Subcutaneous abdominal adipose tissue (tissue), 5 donors: ENCODE results near the gene SYDE1.

Experiments used
- H3K27ac ChIP-seq: one replicate; pipeline ENCODE4 v1.7.0; 2013; ENCODE audit warnings: low read depth, mild to moderate bottlenecking, inconsistent platforms, low read length, moderate library complexity
- H3K27me3 ChIP-seq, 5 donors: one replicate each; pipeline ENCODE4 v1.7.0; 2013; ENCODE audit warnings: low read length in 5 of 5, inconsistent platforms in 1 of 5; ENCODE audit not compliant: control insufficient read depth in 5 of 5, insufficient read depth in 4 of 5
- H3K36me3 ChIP-seq, 5 donors: one replicate each; pipeline ENCODE4 v1.7.0; 2013; ENCODE audit warnings: low read length in 5 of 5; ENCODE audit not compliant: control insufficient read depth in 5 of 5, insufficient read depth in 5 of 5
- H3K4me1 ChIP-seq, 5 donors: one replicate each; pipeline ENCODE4 v1.7.0; 2013; ENCODE audit warnings: low read length in 5 of 5, mild to moderate bottlenecking in 3 of 5, moderate library complexity in 1 of 5; ENCODE audit not compliant: control insufficient read depth in 5 of 5, insufficient read depth in 5 of 5
- H3K4me3 ChIP-seq, 5 donors: one replicate each; pipeline ENCODE4 v1.7.0; 2013; ENCODE audit warnings: low read length in 5 of 5, low read depth in 1 of 5
- H3K9ac ChIP-seq, 5 donors: one replicate each; pipeline ENCODE4 v1.7.0; 2013; ENCODE audit warnings: low read length in 5 of 5, mild to moderate bottlenecking in 4 of 5, moderate library complexity in 3 of 5
- H3K9me3 ChIP-seq, 5 donors: one replicate each; pipeline ENCODE4 v1.7.0; 2013; ENCODE audit warnings: low read length in 5 of 5; ENCODE audit not compliant: control insufficient read depth in 5 of 5
- donor health status: healthy.
- donor health status: healthy.
- donor health status: healthy.
- donor health status: healthy.
- donor health status: healthy.

The SYDE1 gene

DNA sequence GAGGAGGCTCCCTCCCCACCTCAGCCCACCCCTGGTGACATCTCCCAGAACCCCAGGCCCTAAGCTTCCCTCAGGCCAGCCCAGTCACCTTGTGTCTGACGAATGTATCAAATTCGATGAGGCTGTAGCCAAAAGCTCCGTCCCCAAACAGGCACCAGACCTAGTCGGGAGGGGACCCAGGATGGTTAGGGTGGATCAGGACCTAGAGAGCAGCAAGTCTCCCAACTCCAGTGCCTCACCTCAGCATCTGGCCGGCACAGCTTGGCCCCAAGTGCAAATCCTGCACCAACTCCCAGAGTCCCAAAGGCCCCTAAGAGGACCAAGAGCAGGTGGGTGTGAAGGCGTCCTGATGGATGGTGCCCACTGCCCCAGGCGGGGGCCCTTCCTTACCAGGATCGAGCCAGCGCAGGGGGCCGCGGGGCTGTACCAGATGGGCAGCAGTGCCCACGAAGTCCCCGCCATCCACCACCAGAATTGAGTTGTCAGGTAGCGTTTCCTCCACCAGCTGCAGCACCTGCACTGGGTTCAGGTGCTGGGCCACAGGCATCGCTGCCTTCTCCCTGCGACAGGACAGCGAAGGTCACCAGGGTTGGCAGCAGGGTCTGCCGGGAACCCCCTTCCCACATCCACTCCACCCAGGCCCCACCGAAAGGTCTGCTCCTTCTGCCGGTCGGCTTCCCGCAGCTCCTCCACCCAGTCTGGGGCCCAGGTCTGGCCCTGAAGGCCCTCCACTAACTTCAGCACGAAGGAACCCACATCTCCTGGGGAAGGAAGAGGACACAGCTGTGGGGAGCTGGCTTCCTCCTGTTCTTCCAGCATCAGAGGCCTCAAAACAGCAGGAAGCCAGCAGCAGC, 8.8 kb downstream of the SYDE1 start:
- Histone ChIP-seq H3K9me3 (no peaks in the 10 kb centered on the region), H3K36me3 (peaks cover 0 to 98% (median 88%) of the 10 kb centered on the region in 5 donors), H3K27me3 (no peaks in the 10 kb centered on the region), H3K4me1 (peaks cover 3 to 36% (median 20%) of the 10 kb centered on the region in 5 donors), H3K9ac (peak overlapping the region in 2 of 5 donors; percentile 11 to 48), H3K4me3 (peak overlapping the region in 1 of 5 donors; percentile 14), H3K27ac (peak overlapping the region; percentile 62)

DNA sequence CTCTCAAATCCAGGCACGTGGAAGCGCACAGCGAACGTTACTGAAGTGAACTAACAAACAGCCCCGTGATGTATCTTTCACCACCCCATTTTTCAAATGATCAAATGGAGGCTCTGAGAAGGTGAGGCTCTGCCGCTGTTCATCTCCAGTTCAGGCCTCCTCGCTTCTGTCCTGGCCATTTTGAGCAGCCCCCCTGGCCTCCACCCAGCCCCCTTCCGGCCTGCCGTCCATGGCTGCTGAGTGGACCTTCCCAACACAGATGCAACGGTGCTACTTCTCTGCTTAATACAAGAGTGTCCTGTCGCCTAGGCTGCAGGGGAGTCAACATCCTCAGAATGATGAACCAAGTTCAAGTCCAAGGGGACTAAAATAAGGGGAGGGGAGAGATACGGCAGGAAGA, 9.7 kb downstream of the SYDE1 start:
- Histone ChIP-seq H3K4me3 (no peak overlapping the region), H3K9me3 (no peaks in the 10 kb centered on the region), H3K27me3 (no peaks in the 10 kb centered on the region), H3K36me3 (peaks cover 0 to 96% (median 83%) of the 10 kb centered on the region in 5 donors), H3K9ac (peak overlapping the region in 1 of 5 donors; percentile 48), H3K27ac (no peak overlapping the region), H3K4me1 (peaks cover 3 to 36% (median 20%) of the 10 kb centered on the region in 5 donors)

DNA sequence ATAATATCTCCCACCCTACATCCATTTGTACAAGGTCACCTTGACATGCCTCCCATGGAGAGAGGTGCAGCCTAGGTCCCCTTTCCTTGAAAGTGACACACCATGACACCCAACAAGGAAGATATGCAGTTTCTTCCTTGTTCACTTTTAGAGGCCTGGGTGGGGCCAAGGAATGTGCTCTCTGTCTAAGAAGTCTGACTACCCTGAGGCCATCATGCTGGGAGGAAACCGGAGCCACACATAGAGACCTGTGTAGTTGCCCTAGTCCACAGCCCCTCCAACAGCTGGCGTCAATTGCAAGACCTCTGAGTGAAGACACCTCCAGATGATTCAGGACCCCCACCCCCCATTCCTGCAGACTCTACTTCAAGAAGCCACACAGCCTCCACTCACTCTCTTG, 11.0 kb downstream of the SYDE1 start:
- peaks cover 3 to 37% (median 22%) of the 10 kb centered on the region in 5 donors for H3K4me1 ChIP-seq
- no peak overlapping the region for H3K9ac ChIP-seq
- no peak overlapping the region for H3K27ac ChIP-seq
- no peak overlapping the region for H3K4me3 ChIP-seq
- H3K9me3 ChIP-seq, result no peaks in the 10 kb centered on the region
- peaks cover 0 to 95% (median 84%) of the 10 kb centered on the region in 5 donors for H3K36me3 ChIP-seq
- no peaks in the 10 kb centered on the region for H3K27me3 ChIP-seq

DNA sequence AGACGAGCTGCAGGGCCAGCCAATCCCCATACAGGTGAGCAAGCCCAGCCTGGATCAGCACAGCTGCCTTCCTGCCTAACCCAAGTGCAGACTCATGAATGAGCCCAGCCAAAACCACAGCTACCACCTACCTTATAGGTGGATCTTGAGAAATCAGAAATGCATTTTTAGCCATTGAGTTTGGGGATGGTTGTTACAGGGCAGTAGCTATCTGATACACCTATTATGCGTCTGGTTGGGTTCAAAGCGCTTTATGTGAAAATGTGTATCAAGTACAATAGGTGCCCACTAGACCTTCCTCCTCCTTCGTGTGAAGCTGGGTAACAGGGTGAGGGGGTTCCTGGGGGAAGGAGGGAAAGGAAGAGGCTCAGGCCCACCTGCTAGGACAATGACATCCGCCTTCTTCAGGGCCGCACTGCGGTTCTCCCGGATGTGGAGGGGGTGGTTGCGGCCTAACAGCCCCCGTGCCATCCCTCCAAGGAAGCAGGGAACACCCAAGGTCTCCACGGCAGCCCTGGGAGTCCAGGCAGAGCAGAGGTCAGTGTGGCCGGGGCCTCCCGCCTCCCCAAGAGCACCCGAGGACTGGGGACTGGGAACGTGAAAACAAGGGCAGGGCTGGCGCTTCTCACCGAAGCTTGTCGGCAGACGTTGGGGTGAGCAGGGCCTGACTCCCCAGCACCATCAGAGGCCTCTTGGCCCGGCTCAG, 11.7 kb downstream of the SYDE1 start:
- Histone ChIP-seq H3K9me3 (no peaks in the 10 kb centered on the region), H3K9ac (no peak overlapping the region), H3K27ac (no peak overlapping the region), H3K27me3 (no peaks in the 10 kb centered on the region), H3K4me3 (no peak overlapping the region), H3K36me3 (peaks cover 0 to 90% (median 78%) of the 10 kb centered on the region in 5 donors), H3K4me1 (peaks cover 3 to 39% (median 29%) of the 10 kb centered on the region in 5 donors)

DNA sequence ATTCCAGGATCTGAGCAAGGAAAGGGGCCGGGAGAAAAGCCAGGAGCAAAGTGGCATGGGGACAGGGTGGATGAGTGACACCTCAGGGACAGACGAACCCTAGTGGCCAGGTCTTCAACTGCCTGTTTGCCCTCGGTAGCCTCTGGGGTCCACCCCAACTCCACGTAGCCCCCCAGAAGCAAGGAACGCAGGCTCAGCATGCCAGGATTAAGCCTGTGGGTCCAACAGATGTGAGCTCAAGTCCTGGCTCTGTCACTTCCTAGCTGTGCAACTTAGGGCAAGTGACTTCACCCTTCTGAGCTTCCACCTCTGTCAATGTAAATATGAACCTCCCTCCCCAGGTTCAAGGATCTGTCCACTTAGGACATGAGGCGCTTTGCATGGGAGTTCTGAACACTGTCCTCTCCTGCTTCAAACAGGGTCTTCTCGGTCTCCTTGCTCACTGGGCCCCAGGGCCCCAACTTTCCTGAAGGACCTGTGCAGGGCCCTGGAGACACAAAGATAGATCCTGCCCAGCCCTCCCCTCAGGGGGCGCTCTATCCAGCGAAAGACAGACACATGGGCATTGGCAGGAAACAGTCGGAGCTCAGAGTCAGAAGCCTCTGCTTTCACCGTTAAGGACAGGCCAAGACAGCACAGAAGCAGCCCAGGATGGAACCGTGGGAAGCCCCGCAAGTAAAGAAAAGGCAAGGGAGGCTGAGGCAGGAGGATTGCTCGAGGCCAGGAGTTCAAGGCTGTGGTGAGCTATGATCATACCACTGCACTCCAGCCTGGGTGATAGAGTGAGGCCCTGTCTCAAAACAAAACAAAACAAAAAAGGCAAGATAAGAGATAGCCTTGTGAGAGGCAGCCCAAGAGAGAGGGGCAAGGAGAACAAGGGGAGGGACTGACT, 13.2 kb downstream of the SYDE1 start:
- no peak overlapping the region for H3K4me3 ChIP-seq
- H3K27me3 ChIP-seq, result no peaks in the 10 kb centered on the region
- H3K4me1 ChIP-seq, result peaks cover 2 to 39% (median 33%) of the 10 kb centered on the region in 5 donors
- H3K9me3 ChIP-seq, result no peaks in the 10 kb centered on the region
- peaks cover 0 to 78% (median 73%) of the 10 kb centered on the region in 5 donors for H3K36me3 ChIP-seq
- H3K9ac ChIP-seq, result no peak overlapping the region
- no peak overlapping the region for H3K27ac ChIP-seq

DNA sequence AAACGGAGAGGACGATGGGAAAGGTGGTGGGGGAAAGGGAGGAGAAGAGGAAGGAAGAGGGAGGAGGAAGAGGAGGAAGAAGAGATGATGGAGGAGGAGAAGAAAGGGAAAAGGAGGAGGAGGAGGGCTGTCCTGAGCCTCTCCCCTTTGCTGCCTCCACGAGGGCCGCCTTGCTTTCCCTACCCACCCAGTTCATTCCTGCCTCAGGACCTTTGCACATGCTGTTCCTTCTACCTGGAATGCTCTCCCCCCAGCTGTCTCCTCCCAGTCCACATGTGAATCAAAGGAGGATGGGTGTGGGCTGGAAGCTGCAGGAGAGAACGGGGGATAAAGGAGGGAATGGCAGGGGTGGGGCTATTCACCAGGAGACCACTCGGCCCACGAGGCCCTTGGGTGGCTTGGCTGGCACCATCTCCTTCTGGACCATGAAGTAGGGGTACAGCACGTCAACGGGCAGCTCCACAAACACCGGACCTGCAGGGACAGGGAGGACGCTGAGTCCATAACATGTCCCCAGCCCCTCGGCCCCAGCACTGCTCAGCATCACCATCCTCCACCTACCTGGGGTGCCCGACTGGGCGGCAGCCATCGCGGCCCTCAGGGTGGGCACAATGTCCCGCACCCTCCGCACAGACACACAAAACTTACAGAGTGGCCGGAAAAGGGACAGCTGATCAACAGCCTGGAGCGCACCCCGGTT, 15.3 kb downstream of the SYDE1 start:
- Histone ChIP-seq H3K27ac (no peak overlapping the region), H3K27me3 (no peaks in the 10 kb centered on the region), H3K36me3 (peaks cover 0 to 57% (median 52%) of the 10 kb centered on the region in 5 donors), H3K4me3 (no peak overlapping the region), H3K9ac (peak overlapping the region in 1 of 5 donors; percentile 56), H3K4me1 (peaks cover 0 to 32% (median 27%) of the 10 kb centered on the region in 5 donors), H3K9me3 (no peaks in the 10 kb centered on the region)

DNA sequence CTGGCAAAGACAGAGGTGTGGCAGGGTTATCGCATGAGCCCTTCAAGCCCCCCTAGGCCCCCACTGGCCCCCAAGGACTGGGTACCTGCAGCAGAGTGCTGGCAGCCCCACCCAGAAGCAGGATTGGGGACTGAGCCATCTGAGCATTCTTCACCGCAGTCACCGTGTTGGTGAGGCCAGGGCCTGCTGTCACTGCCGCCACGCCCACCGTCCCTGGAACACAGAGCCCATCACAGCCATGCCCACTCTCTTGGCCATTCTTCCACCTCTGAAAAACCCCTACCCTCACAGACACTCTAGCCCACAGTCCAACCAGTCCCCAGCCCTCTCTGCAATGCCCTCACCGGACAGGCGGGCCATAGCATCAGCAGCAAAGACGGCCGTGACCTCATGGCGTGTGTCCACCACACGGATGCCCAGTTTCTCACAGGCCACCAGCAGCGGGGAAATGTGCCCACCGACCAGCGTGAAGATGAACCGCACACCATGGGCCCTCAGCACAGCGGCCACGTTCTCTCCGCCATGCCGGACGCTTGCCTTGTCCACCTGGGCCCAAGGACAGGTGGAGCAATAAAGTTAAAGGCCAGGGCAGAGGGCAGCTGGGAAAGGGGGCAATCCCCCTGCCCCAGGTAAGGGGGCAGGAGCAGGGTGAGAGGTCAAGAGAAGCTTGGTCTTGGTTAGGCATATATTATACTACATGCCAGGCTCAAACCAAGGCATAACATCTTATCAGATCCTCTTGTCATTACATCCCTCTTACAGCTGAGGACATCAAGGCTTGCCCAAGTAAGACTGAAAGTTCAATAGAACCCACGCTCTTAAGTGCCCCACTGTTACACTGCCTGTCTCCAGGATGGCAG, 16.1 kb downstream of the SYDE1 start:
- peaks cover 0 to 50% (median 44%) of the 10 kb centered on the region in 5 donors for H3K36me3 ChIP-seq
- peak overlapping the region; percentile 94 for H3K27ac ChIP-seq
- H3K27me3 ChIP-seq, result no peaks in the 10 kb centered on the region
- H3K4me3 ChIP-seq, result no peak overlapping the region
- H3K9me3 ChIP-seq, result no peaks in the 10 kb centered on the region
- H3K4me1 ChIP-seq, result peaks cover 0 to 32% (median 27%) of the 10 kb centered on the region in 5 donors
- peak overlapping the region in 2 of 5 donors; percentile 56 to 83 for H3K9ac ChIP-seq

DNA sequence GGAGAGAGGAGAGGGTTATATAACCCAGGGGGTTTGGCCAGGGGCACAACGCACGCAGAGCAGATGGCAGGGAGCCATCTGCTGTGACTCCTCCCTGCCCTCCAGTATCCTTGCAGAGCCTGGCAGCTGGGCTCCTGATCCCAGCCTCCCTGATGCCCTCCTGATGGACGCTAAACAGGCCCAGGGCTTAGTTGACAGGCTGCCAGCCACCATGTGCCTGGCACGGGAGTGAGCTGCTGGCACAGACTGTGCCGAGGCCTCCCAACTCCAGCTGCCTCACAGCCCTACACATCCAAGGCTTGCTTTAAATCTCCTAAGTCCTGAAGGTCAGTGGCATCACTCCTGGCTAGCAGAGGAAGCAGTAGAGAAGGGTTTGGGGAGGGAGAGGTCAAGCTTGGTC, 16.7 kb downstream of the SYDE1 start:
- no peaks in the 10 kb centered on the region for H3K9me3 ChIP-seq
- H3K27me3 ChIP-seq, result no peaks in the 10 kb centered on the region
- peak overlapping the region in 3 of 5 donors; percentile 78 to 95 (median 83) for H3K9ac ChIP-seq
- peak overlapping the region in 4 of 5 donors; percentile 11 to 87 (median 78) for H3K4me3 ChIP-seq
- peak overlapping the region; percentile 94 for H3K27ac ChIP-seq
- peaks cover 0 to 32% (median 27%) of the 10 kb centered on the region in 5 donors for H3K4me1 ChIP-seq
- H3K36me3 ChIP-seq, result peaks cover 0 to 43% (median 38%) of the 10 kb centered on the region in 5 donors
